Lung microvascular endothelial cell (primary cell): ENCODE results near the gene ACSL1. TPM values are rescaled to one million over a fixed set of nuclear protein-coding genes. Genes with fewer than 3 reads are reported as not detected.

Source experiments
- DNase-seq, 2 donors: peaks; one replicate each; pipeline versions ENCODE4 v3.0.0 to v3.0.0-alpha.2; 2010; ENCODE audit warnings: low read depth in 2 of 2
- total RNA-seq: library from RNA; depleted of rRNA; stranded (reverse); fragments of >200 nt; gene quantifications from 2 replicates; pipeline ENCODE4 v1.2.1, GENCODE V29; 2014

ACSL1 gene
- total RNA-seq, 1 donor from 2014 or later: 3.6 TPM

- DNase-seq: no peak
Observed at GRCh38 chr4:184727430-184727829, 98.3 kb downstream of the ACSL1 start.

GRCh38 chr4:184722798-184723197, 103.0 kb downstream of the ACSL1 start:
- no peak for DNase-seq

GRCh38 chr4:184721254-184721653, 104.5 kb downstream of the ACSL1 start:
- no peak for DNase-seq

- DNase-seq: no peak
Observed at GRCh38 chr4:184719407-184719806, 106.4 kb downstream of the ACSL1 start.

- no peak for DNase-seq
Observed at GRCh38 chr4:184715526-184715925, 110.2 kb downstream of the ACSL1 start.

GRCh38 chr4:184713887-184714286, 111.9 kb downstream of the ACSL1 start:
- peak in 1 of 2 donors; percentile 85 for DNase-seq

- DNase-seq: no peak
Observed at GRCh38 chr4:184712322-184712721, 113.4 kb downstream of the ACSL1 start.

GRCh38 chr4:184706453-184706852, 119.3 kb downstream of the ACSL1 start:
- no peak for DNase-seq

- DNase-seq: no peak
Observed at GRCh38 chr4:184705692-184706091, 120.1 kb downstream of the ACSL1 start.

Other genes starting within 250 kb of the ACSL1 start
- 22.6 and 26.8 TPM in 2 replicates for gene CASP3, start 176.5 kb downstream of the ACSL1 start, total RNA-seq
- 6.5 and 10.1 TPM in 2 replicates for gene PRIMPOL, start 176.2 kb downstream of the ACSL1 start, total RNA-seq
- 2.4 and 8.1 TPM in 2 replicates for gene CENPU, start 91.9 kb downstream of the ACSL1 start, total RNA-seq
- gene HELT, start 192.5 kb upstream of the ACSL1 start, total RNA-seq: not detected in 2 replicates